CD4-positive, alpha-beta T cell treated with Interleukin-17A for 4 hours (primary cell): ENCODE measurements around the gene ACTL10.
"Not testable (repeated sequence)": the region's sequence is repeated elsewhere in the genome, so short reads cannot be mapped to it uniquely, and the experiment has no call there.

ENCODE experiments used
- DNase-seq: peaks from one replicate; pipeline ENCODE4 v3.0.0-alpha.2; 2020; ENCODE audit warnings: mixed read lengths

ACTL10 gene

DNA sequence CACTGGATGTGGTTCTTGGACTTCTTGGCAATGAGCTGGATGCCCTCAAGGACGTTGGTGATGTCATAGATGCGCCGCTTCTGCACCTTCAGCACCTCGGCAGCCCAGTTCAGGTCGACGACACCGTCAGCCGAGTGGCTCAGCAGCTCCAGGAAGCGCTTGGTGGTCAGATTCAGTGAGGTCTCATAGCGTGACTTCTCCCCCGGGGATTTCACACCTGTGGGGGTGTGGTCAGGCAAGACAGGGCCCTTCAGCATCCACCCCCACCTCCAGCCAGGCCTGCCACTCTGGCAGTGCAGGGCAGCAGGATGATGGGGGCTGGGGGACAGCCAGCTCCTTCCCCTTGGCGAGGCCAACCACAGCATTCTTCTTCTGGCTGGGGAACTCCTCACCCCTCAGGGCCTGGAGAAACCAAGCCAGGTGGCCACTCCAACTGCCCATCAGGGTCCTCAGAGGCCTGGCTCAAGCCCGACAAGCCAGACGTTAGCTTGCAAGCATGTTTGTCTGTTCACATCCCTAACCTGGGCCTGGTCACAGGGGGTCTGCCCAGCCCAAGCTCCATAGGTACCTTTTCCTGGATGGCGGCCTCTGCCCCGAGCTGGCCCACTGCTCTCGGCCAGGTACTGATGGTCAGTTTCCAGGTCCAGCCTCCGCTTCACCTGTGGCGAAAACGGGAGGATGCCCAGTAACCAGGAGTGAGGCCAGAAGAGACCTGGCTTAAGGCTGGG lies 13.2 kb downstream of the ACTL10 start:
- DNase-seq: peak; percentile 68

DNA sequence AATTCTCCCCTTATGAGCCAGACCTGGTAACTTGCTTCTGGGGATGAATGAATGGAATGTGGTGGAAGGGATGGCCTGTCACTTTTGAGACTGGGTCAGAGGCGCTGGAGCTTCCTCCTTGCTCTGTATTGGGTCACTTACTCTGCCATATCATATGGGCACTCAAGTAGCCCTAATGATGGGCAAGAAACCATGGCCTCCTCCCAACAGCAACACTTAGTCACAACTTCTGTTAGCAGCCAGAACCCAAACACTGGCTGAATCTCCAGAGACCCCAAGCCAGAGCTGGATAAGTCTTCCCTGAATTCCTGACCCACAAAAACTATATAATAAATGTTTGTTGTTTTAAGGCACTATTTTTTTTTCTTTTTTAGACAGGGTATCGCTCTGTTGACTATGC lies 13.9 kb downstream of the ACTL10 start:
- DNase-seq: no peak

DNA sequence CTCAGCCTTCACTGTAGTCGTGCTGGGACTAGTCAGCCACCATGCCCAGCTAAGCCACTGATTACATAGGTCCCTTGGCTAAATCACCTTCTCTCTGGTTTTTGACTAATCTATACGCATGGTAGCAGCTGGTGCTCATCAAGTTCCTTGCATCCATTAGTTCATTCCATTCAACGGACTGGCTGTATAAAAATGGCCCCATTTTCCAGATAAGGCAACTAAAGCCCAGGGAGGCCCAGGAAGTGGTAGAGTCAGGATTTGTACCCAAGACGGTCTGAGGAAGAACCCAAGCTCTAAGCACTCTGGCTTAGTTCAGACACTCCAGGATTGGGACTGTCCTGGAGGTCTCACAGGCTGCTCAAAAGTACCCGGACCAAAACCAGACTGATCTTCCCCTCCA lies 14.5 kb downstream of the ACTL10 start:
- DNase-seq: no peak

DNA sequence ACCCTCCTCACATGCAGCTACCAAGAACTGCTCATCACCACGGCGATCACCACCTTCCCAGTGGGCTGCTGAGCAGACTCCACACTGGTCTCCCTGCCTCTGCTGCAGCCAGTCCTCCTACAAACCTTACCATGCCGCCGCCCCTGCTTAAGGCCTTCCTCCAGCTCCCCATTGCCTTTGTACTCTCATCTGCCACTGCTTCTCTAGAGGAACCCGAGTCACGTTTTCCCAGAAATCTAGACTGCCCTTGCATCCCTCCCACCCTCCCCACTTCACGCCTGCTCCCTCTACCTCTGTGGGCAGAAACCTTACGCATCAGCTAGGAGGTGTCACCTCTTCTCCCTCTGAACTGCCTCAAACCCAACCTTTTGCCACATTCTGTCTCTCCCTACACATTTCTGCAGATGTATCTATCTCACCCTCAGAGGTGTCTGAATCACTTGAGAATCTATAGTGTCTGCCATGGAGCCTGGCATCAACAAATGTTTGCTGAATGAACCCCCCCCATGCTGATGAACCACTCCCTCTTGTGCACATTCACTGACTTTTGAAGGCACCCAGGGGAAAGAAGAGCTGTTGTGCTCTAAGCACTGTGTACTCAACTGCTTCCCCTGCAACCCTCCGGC lies 15.1 kb downstream of the ACTL10 start:
- no peak for DNase-seq

DNA sequence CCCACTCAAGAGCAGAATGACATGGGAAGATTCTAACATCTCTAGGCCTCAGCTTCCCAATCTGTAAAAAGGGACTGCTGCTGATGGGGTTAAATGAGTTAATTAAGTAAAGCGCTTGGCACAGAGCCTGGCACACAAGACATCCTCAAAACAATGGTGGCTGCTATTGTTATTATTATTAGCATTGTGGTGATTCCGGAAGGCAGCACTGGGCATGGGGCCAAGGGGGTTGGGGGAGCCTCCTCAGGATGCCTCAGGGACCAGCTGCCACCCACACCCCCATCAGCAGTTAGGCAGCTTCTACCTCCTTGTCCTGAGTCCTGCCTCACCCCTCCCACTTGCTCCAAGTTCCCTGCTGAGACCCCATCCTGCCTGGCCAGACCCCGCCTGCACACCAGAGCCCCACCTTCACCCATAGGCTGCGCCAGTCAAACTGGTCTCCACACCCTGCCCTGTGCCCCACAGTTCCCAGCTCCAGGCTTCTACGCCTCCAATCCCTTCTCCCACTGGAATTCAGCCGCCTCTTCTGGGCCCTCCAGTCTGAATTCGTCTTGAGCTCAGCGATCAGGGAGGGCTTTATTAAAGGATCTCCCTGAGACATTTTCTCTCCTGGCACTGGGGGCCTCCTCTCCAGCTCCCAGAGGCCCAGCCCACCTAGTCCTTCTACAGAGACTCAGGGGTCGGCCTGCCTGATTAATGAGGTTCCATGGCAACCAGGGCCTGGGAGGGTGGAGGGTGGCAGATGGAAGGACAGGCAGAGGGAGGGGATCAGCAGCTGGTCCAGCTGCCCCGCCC lies 18.0 kb downstream of the ACTL10 start:
- no peak for DNase-seq

DNA sequence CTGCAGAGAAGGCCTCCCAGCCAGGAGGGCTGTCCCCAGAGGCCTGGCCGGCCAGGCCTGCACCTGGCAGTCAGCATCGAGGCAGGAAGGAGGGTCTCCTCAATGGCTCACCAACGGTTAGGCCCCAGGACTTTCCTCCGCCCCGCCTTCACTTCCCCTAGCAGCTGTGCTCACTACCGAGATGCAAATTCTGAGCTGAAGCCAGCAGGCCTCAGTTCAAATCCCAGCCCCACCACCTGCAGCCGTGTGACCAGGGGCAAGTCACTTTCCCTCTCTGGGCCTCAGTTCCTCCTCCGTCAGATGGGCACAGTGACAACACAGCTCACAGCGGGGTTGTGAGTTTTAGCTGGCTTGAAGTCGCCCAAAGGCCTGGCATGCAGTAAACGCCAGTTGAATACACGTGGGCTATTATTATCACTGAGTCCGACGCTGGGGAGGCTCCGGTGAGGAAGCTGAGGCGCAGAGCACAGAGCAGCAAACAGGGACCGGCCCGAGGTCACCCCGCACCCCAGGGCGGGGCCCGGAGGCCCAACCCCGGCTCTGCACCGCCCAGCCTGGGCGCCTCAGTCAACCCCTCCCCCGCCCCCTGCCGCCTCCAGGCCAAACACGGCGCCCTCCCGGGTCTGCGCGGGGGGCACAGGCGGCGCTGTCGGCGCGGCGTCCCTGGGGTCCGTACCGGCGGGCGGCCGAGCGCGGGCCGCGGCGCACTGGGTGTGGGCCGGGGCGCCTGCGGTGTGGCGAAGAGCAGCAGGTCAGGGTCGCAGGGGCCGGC lies 18.8 kb downstream of the ACTL10 start:
- DNase-seq: peak; percentile 66

DNA sequence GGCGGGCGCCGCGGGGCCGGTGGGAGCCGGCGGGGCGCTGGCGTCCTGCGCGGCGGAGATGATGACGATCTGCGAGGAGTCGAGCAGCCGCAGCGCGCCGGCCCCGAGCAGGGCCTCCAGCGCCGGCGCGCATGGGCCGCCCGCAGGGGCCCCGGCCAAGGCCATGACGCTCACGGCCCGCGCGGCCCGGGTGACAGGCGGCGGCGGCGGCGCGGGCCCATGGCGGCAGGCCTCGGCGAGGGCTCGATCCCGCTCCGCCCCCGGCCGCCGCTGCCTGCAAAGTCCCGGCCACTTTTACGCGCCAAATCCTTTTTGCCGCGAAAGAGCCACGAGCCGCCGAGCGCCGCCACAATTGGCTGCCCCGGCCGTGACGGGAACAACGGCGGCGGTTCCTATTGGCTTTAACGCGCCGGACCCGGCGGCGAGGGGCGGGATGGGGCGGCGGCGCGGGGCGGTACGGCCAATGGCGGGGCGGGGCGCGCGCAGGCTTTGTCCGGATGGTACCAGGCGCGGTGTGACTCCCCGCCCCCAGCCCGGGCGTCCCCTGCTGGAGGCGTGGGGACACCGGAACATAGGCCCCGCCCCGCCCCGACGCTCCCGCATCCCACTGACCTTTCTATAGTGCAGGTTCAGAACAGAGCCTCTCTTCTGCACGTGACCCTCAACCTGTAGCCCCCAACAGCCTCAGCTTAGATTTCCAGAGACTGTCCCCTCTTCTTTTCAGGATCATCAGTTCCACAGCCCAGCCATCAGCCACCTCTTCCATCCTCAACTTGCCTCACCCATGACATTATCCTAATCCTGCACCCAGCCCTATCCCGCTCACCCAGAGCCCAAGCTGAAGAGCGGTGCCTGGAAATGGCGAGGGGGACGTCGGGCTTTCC lies 19.6 kb downstream of the ACTL10 start, which contains the start of gene E2F1:
TSS of gene E2F1 (minus strand) at position 286 of the 884 bp plus-strand sequence. CDS start at position 165, 121 bp downstream.
- peak; percentile 97 for DNase-seq

DNA sequence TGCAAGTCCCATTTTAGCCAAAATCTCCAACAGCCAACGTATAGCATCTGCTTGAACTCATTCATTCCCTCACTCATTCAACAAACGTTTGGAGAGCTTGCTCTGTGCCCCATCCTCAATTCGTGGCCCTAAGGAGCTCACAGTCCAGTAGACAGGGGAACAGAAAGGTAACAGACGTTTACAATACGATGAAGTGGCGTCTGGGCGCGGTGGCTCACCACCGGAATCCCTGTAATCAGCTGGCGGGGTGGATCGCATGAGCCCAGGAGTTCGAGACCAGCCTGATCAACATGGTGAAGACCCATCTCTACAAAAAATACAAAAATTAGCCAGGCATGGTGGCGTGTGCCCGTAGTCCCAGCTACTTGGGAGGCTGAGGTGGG lies 20.2 kb downstream of the ACTL10 start:
- DNase-seq: no peak

DNA sequence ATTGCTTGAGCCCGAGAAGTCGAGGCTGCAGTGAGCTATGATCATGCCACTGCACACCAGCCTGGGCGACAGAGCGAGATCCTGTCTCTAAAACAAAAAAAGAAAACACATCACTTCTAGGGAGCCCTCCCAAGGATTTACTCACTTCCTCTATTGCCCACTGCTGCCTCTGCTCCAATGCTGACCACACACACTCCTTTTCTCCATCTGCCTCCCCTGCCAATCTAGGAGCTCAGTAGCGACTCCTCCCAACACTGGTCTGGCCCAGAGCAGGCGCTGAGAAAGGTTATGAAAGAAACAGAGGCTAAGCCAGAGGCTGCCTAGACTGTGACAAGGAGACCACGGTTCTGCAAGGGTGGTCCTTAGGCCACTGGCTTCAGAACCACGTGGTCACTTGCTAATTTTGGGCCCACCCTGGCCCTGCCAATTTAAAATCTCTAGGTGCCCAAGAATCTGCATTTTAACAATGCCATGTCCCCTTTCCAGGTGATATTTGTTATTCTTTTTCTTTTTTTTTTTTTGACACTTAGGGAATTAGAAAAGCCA lies 20.7 kb downstream of the ACTL10 start:
- DNase-seq: no peak

DNA sequence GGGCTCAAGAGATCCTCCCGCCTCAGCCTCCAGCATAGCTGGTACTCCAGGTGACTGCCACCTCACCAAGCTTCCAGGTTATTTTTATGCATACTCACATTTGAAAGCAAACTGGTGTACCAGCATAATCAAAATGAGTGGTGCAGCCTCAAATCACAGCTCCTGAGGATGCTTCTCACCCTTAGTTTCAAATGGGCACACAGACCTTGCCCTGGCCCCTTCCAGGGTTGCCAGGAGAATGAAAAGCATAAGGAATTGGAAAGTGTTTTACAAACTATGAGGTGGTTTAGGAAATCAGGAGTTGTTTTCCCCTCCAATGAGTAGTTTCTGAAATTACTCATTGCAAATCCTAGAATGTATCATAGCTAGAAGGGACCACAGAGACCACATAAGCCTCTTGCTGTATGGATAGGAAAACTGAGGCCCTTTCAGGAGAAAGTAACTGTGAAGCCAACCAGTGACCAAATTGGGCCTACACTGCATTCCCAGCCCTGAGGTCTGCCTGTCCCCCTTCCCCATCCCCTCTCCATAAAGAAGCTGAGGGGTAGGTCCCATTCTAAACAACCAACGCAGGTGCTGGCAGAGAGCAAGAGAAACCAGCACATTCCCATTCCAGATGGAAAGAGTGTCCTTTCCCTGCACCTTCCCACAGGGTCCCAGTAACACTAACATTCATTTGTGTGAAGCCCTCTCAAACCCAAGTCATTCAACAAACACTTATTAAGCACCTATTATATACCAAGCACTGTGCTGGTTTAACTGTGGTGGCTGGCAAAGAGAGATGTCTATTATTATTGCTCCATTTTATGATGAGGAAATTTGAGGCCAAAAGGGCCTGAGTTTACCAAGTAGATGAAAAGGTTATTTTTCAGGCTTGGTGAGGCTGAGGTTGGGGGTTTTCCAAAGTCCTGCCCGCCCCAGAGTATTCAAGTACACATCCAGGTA lies 21.5 kb downstream of the ACTL10 start:
- DNase-seq: no peak

DNA sequence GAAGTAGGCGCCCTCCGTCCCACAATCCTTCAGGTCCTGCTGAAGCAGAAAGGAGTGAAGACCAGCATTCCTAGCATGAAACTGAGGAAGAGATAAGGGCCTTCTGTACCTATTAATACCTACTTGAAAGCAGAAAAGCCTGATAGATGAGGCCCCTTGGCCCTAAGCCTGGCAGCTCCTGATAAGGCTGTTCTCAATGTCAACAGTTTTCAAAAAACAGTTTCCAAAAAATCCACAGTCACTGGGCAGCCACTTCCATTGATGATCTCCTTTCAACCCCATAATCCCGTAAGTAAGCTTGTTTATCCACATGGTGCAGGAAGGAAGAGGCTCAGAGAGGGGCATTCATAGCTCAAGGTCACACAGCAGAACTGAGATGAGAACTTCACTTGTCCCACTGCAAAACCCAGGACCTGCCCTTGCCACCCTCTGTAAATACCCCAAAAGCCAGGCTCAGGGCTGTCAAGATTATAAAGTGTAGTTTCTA lies 22.2 kb downstream of the ACTL10 start:
- DNase-seq: no peak

DNA sequence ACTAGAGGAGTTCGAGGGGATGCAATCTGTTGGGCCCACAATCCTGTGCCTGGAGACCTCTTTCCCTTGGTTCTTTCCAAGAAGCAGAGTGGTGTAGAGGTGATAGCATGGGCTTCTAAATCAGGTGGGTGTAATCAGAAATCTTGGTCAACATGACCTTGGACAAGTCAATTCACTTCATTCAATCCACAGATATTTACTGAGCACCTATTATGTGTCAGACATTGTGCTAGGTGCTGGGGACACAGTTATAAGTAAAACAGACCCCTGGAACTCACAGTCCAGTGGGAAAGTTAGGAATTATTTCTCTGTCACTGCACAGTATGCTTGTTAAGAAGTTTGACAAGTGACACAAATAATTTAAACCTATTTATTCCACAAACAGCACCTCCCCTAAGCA lies 22.8 kb downstream of the ACTL10 start:
- no peak for DNase-seq

DNA sequence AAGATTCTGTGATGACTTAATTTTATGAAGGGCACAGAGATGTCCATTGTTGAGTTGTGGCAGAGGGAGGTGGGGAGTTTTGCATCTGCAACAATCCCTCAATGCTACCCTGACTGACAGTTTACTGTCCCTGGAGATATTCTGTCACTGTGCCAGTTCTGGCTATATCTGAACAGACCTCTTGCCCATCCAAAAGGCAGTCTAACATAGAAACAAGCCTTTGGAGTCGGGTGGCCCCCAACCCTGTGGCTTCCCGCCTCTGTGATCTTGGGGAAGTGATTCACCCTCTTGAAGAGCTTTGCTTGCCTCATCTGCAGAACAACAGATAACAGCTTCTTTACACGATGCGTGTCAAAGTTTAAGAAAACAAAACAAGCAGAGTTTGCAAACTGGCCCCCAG lies 23.2 kb downstream of the ACTL10 start:
- peak; percentile 81 for DNase-seq

DNA sequence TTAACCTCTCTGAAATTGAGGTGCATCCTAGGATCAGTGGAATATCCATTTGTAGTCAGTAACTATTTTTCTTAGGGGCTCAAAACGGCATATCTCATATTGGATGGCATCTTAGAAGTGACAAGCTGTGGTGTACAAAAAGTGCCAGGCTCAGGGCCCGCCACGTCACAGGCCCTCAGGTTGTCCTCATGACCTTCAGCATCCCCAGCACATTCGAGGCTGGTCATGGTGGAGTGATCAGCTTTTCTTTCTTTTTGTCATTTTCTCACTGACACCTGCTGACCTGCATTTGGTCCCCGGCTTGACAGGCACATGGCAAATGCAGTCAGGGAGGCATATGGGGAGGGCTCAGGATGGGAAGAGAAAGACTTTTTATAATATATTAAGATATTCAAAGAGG lies 26.5 kb downstream of the ACTL10 start:
- DNase-seq: no peak

DNA sequence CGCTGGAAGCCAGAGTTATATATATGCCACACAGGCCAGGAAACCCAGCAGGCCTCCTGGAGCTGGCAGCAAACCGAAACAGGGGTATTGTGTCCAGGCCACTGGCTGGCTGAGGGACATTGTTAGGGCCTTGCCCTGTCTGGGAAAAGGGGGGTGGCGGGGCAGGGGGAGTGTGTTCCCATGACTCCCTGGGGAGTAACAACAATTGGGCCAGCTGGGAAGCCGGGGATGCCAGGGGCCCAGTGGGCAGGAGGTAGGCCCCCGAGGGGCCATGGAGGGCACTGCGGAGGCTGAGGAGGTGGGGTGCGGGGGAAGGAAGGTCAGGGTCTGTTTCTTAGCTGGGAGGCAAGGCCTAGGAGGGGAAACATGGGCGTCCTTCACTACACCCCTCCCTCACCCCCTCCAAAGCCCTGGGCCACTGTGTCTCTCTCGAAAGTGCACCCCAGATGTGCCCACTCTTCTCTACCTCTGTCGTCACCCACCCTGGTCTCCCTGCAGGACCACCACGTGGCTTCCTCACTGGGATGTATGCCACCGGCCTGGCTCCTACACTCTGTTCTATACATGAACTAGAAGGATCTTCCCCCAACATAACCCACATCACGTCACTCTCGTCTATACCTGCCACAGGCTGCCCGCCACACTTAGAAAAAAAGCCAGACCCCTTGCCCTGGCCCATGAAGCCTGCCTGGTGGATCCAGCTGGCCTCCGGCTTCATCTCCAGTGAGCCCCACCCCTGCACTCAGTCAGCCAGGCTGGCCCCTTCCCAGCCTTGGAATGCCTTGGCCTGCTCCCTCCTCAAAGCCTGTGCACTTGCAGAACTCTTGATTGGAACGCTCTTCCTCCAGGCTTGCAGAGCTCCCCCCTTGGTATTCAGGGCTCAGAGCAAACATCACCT lies 27.2 kb downstream of the ACTL10 start:
- DNase-seq: no peak

DNA sequence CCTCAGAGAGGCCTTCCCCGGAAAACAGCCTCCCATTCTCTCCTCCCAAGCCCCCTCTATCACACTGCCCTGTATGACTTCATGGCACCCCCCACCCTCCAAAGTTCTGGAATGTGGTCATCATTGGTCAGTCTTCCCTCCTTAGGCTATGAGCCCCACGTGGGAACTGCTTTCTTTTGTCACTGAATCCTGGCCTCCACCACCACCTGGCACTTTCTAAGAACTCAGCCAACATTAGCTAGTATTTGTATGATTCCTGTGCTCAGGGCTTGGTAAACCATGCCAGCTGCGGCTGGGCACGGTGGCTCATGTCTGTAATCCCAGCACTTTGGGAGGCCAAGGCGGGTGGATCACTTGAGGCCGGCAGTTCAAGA lies 27.9 kb downstream of the ACTL10 start:
- DNase-seq: no peak

DNA sequence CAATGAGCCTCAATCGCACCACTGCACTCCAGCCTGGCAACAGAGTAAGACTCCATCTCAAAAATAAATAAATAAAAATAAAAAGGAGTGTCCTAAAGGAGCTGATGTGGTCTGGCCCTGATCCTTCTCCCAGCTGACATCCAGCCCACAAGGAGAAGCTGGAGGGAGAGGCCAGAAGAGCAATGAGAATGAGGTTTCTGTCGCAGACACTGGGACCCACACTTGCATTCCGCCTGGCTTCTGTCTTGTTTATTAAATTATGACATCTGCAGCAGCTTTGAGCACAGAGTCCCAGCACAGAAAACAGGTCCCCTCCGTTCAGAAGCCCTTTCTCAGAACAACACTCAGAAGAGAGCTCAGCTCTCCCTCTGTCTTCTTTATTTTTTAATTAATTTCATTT lies 29.7 kb downstream of the ACTL10 start:
- DNase-seq: no peak

DNA sequence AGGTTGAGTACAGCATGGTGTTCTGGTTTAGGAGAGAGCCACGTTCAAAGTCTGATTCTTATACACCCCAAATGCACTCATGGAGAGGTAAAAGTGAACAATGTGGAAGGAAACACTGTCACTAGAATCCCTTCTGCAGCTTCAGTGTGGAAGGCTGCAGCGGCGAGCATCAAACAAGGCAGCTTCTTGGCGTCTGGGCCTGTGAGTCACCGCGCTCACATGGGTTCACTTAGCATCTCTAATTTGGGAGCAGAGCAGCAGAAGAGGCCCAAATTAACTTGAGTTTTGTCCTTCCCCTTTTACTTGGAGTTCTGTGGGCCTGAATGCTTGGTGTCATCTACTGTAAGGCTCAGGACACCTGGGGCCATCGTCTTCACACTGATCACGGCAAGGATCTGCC lies 30.4 kb downstream of the ACTL10 start:
- DNase-seq: no peak

DNA sequence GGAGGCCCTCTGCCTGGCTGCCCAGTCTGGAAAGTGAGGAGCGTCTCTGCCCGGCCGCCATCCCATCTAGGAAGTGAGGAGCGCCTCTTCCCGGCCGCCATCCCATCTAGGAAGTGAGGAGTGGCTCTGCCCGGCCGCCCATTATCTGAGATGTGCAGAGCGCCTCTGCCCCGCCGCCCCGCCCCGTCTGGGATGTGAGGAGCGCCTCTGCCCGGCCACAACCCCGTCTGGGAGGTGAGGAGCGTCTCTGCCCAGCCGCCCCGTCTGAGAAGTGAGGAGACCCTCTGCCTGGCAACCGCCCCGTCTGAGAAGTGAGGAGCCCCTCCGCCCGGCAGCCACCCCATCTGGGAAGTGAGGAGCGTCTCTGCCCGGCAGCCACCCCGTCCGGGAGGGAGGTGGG lies 32.2 kb downstream of the ACTL10 start:
- DNase-seq: not testable (repeated sequence)
